HCT116 (cell line): Measurements from ENCODE around the gene MEGF6. TPM values are rescaled to one million over a fixed set of nuclear protein-coding genes. Genes with fewer than 3 reads are reported as not detected.
A peak's percentile ranks its signal among the peaks of the same experiment; 100 is the strongest.

Experiments used
- ATAC-seq: fragments of 200-7000 bp; cut with Tn5 transposase; 2 replicates; pipeline ENCODE4 v1.9.1; 2020; ENCODE audit warnings: mild to moderate bottlenecking, moderate library complexity
- BruUV-seq: library from RNA; stranded (reverse); fragments of 400-500 nt; replicated peaks from 2 replicates; lab custom pipeline; 2021; lab: Mats Ljungman, UMichigan
- CTCF ChIA-PET: fragments of 300-600 bp; sonication (Branson Sonifier 250); formaldehyde crosslinking; loops from one replicate; lab custom pipeline; 2021; ENCODE audit warnings: antibody characterized with exemption; lab: Charles Lee
- POLR2A ChIA-PET: fragments of 300-600, 350-600 bp; sonication (Branson Sonifier 250); formaldehyde crosslinking; loops from one replicate; lab custom pipeline; 2021; ENCODE audit warnings: antibody characterized with exemption; lab: Charles Lee
- RAD21 ChIA-PET, 2 experiments: fragments of 300-600 bp; sonication (Branson Sonifier 250); formaldehyde crosslinking; loops; one replicate each; lab custom pipeline; 2023; ENCODE audit warnings: low total read pairs in 2 of 2; ENCODE audit not compliant: uncharacterized antibody in 2 of 2, unreplicated experiment in 2 of 2, low non-redundant PET in 1 of 2; lab: Charles Lee
- DNase-seq: peaks from one replicate; pipeline ENCODE4 v3.0.0-alpha.2; 2010; ENCODE audit warnings: low read depth, low spot score
- H2AFZ ChIP-seq: fragments of 200-600 bp; shearing (Covaris generic), sonication (generic); 2 replicates; pipeline ENCODE4 v1.6.1; 2017; ENCODE audit warnings: low read depth, mixed run types, mixed read lengths, antibody characterized with exemption, low read length; ENCODE audit not compliant: poor library complexity, severe bottlenecking
- H3K27ac ChIP-seq: 2 replicates; pipeline ENCODE4 v1.5.1; 2012; ENCODE audit warnings: low read depth, low read length
- H3K27me3 ChIP-seq: fragments of 200-600 bp; sonication (generic); 2 replicates; pipeline ENCODE4 v1.6.1; 2016; ENCODE audit warnings: mixed run types, low read length, mixed read lengths; ENCODE audit not compliant: insufficient read depth
- H3K36me3 ChIP-seq, 2 experiments: fragments of 200-500 bp in 1 of 2; fragments of 200-600 bp in 1 of 2; sonication (Bioruptor generic) in 1 of 2; sonication (generic) in 1 of 2; 2 replicates each; pipeline versions ENCODE4 v1.5.1 to v1.6.1; 2014 to 2016; ENCODE audit warnings: low read length in 2 of 2, inconsistent platforms in 1 of 2, mixed read lengths in 1 of 2, mixed run types in 1 of 2; ENCODE audit not compliant: insufficient read depth in 2 of 2, control insufficient read depth in 1 of 2
- H3K4me1 ChIP-seq, 2 experiments: fragments of 200-600 bp in 1 of 2; sonication (generic) in 1 of 2; 2 replicates each; pipeline versions ENCODE4 v1.5.1 to v1.6.1; 2012 to 2017; ENCODE audit warnings: low read length in 2 of 2, inconsistent platforms in 1 of 2, mild to moderate bottlenecking in 1 of 2, mixed read lengths in 1 of 2, mixed run types in 1 of 2, moderate library complexity in 1 of 2; ENCODE audit not compliant: insufficient read depth in 2 of 2, control insufficient read depth in 1 of 2
- H3K4me2 ChIP-seq: fragments of 200-600 bp; sonication (generic); 2 replicates; pipeline ENCODE4 v1.6.1; 2017; ENCODE audit warnings: mixed run types, low read length, mixed read lengths
- H3K4me3 ChIP-seq, 2 experiments: fragments of 200-600 bp in 1 of 2; sonication (generic) in 1 of 2; replicated peaks in 1 of 2; 2 replicates each; pipeline ENCODE4 v1.5.1; 2011 to 2016; ENCODE audit warnings: low read length in 2 of 2, control low read depth in 1 of 2, low read depth in 1 of 2, mild to moderate bottlenecking in 1 of 2, mixed read lengths in 1 of 2, mixed run types in 1 of 2
- H3K79me2 ChIP-seq: fragments of 200-600 bp; sonication (generic); 2 replicates; pipeline ENCODE4 v1.6.1; 2017; ENCODE audit warnings: mild to moderate bottlenecking, mixed run types, low read length, moderate library complexity, mixed read lengths; ENCODE audit not compliant: insufficient read depth
- H3K9ac ChIP-seq: fragments of 200-600 bp; sonication (generic); 2 replicates; pipeline ENCODE4 v1.6.1; 2016; ENCODE audit warnings: low read length, mixed read lengths
- H3K9me2 ChIP-seq: fragments of 200-600 bp; sonication (generic), shearing (Covaris generic); 2 replicates; pipeline ENCODE4 v1.6.1; 2017; ENCODE audit warnings: mixed run types, mild to moderate bottlenecking, moderate library complexity; ENCODE audit not compliant: insufficient read depth
- H3K9me3 ChIP-seq, 2 experiments: fragments of 200-500 bp in 1 of 2; fragments of 200-600 bp in 1 of 2; sonication (Bioruptor generic) in 1 of 2; sonication (generic) in 1 of 2; 2 replicates each; pipeline ENCODE4 v1.6.1; 2014 to 2017; ENCODE audit warnings: low read length in 2 of 2, mixed read lengths in 2 of 2, inconsistent platforms in 1 of 2, low read depth in 1 of 2, mild to moderate bottlenecking in 1 of 2, mixed run types in 1 of 2, moderate library complexity in 1 of 2; ENCODE audit not compliant: control insufficient read depth in 1 of 2, insufficient read depth in 1 of 2
- H4K20me1 ChIP-seq: fragments of 200-600 bp; sonication (generic), shearing (Covaris generic); 2 replicates; pipeline ENCODE4 v1.6.1; 2017; ENCODE audit warnings: mixed run types, mild to moderate bottlenecking, moderate library complexity; ENCODE audit not compliant: insufficient read depth
- EGR1 ChIP-seq: IDR thresholded peaks from 2 replicates; pipeline ENCODE4 v1.6.1; 2012; ENCODE audit warnings: low read depth
- EZH2 ChIP-seq: fragments of 200-600 bp; sonication (generic); IDR thresholded peaks from 2 replicates; pipeline ENCODE4 v1.6.1; 2017; ENCODE audit warnings: antibody characterized with exemption, mixed run types
- SIN3A ChIP-seq: IDR thresholded peaks from 2 replicates; pipeline ENCODE4 v1.6.1; 2012; ENCODE audit warnings: low read depth
- TCF7L2 ChIP-seq: IDR thresholded peaks from 2 replicates; pipeline ENCODE4 v1.7.0; 2011; ENCODE audit warnings: borderline replicate concordance, inconsistent platforms; ENCODE audit not compliant: insufficient read depth, insufficient read length; ENCODE audit errors: extremely low read depth
- YY1 ChIP-seq: IDR thresholded peaks from 2 replicates; pipeline ENCODE4 v1.6.1; 2011; ENCODE audit warnings: low read length, low read depth, moderate library complexity, mild to moderate bottlenecking; ENCODE audit not compliant: insufficient replicate concordance; ENCODE audit errors: extremely low read depth
- intact Hi-C: fragments of 100-400 bp; cut with micrococcal nuclease; formaldehyde crosslinking; loops from 2 replicates; pipeline ENCODE4 v1.10.0; 2022
- total RNA-seq: library from RNA; stranded (reverse); gene quantifications from one replicate; pipeline ENCODE4 v1.2.1, GENCODE V29; 2021; ENCODE audit not compliant: unreplicated experiment
- TF ChIP-seq, protein P1 (sequence below), 3 experiments: fragments of 200-600 bp in 1 of 3; sonication (generic) in 1 of 3; IDR thresholded peaks in 2 of 3; conservative IDR thresholded peaks in 1 of 3; 2 replicates each; pipeline ENCODE4 v1.5.1; 2012 to 2017; ENCODE audit warnings: low read depth in 2 of 3, low read length in 2 of 3, antibody characterized with exemption in 1 of 3, borderline replicate concordance in 1 of 3, control low read depth in 1 of 3, mild to moderate bottlenecking in 1 of 3, mixed read lengths in 1 of 3, mixed run types in 1 of 3, moderate library complexity in 1 of 3; ENCODE audit not compliant: insufficient read depth in 1 of 3

MEGF6 gene
- total RNA-seq, 1 experiment from 2014 or later: 47.6 TPM

DNA sequence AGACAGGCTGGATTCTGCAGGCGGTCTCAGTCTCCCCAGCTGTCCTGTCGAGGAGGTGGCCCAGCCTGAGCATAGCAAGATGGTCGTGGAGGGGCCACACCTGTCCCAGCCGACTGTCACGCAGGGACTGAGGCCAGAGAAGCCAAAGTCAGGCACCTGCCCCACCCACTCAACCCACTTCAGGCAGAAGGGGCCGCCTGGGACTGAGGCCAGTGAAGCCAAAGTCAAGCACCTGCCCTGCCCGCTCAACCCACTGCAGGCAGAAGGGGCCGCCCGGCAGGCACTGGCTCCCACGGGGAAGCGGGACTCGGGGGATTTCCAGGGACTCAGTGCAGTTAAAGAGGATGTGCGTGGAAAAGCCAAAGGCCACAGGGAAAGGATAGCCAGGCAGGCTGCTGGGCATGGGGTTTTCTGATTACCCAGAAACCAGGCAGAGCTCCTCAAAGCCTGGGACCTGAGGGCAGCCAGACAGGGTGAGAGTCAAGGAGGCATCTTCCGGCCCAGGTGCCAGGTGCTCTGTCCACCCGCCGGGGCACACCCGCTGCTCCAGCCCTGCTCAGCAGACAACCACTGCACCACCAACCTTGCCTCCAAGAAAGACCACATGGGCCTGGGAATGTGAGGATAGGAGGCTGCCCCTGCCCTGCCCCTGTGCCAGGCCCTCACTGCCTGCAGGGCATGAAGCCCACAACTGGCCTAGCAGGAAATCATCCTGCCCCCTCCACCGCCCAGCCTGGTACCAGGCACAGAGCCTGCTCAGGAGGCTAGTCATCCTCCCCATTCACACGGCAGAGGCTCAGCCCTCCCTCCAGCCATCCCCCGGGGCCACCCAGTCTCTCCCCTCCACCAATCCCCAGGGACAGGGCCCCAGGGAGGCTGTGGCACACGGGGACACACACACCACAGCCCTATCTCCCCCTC lies 41.0 kb downstream of the MEGF6 start:
- H2AFZ ChIP-seq: no peak overlapping the region
- TF ChIP-seq TCF7L2 (no peak), YY1 (no peak), EZH2 (no peak), EGR1 (no peak), SIN3A (no peak)
- TF ChIP-seq, protein P1, sequence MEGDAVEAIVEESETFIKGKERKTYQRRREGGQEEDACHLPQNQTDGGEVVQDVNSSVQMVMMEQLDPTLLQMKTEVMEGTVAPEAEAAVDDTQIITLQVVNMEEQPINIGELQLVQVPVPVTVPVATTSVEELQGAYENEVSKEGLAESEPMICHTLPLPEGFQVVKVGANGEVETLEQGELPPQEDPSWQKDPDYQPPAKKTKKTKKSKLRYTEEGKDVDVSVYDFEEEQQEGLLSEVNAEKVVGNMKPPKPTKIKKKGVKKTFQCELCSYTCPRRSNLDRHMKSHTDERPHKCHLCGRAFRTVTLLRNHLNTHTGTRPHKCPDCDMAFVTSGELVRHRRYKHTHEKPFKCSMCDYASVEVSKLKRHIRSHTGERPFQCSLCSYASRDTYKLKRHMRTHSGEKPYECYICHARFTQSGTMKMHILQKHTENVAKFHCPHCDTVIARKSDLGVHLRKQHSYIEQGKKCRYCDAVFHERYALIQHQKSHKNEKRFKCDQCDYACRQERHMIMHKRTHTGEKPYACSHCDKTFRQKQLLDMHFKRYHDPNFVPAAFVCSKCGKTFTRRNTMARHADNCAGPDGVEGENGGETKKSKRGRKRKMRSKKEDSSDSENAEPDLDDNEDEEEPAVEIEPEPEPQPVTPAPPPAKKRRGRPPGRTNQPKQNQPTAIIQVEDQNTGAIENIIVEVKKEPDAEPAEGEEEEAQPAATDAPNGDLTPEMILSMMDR (IDR thresholded peaks at IDR 0.05 in 2 of 3, conservative IDR thresholded peaks at IDR 0.05 in 1 of 3; ENCODE audit: borderline replicate concordance in 1 of 3, insufficient read depth in 1 of 3, low read depth in 2 of 3, low read length in 2 of 3): no peak
- TF ChIP-seq, all 23 proteins: peak for 0
- Histone ChIP-seq H3K27ac (no peak overlapping the region), H3K9ac (no peak overlapping the region), H3K9me3 (no peaks in the 10 kb centered on the region), H3K4me3 (no peak overlapping the region), H3K36me3 (no peaks in the 10 kb centered on the region), H3K9me2 (no peaks in the 10 kb centered on the region), H3K4me2 (no peak overlapping the region), H3K27me3 (no peaks in the 10 kb centered on the region), H3K4me1 (no peaks in the 10 kb centered on the region), H4K20me1 (no peaks in the 10 kb centered on the region), H3K79me2 (no peaks in the 10 kb centered on the region)
- DNase-seq (no peak), ATAC-seq (0 out of 2 replicates have a peak, but pooled peaks have one; percentile 21)
- ChIA-PET RAD21 (no interaction called here), CTCF (no interaction called here), POLR2A (no interaction called here)
- intact Hi-C loops: no loop called here
- BruUV-seq: no TSS peak
